GM13977 (cell line): ENCODE results near the gene SH3BP1.
"Not testable (repeated sequence)": the region's sequence is repeated elsewhere in the genome, so short reads cannot be mapped to it uniquely, and the experiment has no call there.

Experiments used
- DNase-seq: peaks from one replicate; pipeline ENCODE4 v3.0.0; 2012; ENCODE audit warnings: low spot score
- in situ Hi-C: fragments of 300-500 bp; cut with MboI; formaldehyde crosslinking; loops from one replicate; pipeline ENCODE4 v1.12.0; 2022; ENCODE audit warnings: low sequenced_read_pairs, low pct_unique_long_range_greater_than_20kb, mixed read lengths, inconsistent platforms; ENCODE audit not compliant: unreplicated experiment
- TF ChIP-seq, protein P1 (sequence below): IDR thresholded peaks from 2 replicates; pipeline ENCODE4 v1.5.1; 2012; ENCODE audit warnings: mild to moderate bottlenecking, control low read depth; ENCODE audit not compliant: insufficient read depth; ENCODE audit errors: extremely low read depth, missing control alignments

Gene SH3BP1, protein sequence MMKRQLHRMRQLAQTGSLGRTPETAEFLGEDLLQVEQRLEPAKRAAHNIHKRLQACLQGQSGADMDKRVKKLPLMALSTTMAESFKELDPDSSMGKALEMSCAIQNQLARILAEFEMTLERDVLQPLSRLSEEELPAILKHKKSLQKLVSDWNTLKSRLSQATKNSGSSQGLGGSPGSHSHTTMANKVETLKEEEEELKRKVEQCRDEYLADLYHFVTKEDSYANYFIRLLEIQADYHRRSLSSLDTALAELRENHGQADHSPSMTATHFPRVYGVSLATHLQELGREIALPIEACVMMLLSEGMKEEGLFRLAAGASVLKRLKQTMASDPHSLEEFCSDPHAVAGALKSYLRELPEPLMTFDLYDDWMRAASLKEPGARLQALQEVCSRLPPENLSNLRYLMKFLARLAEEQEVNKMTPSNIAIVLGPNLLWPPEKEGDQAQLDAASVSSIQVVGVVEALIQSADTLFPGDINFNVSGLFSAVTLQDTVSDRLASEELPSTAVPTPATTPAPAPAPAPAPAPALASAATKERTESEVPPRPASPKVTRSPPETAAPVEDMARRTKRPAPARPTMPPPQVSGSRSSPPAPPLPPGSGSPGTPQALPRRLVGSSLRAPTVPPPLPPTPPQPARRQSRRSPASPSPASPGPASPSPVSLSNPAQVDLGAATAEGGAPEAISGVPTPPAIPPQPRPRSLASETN

DNA sequence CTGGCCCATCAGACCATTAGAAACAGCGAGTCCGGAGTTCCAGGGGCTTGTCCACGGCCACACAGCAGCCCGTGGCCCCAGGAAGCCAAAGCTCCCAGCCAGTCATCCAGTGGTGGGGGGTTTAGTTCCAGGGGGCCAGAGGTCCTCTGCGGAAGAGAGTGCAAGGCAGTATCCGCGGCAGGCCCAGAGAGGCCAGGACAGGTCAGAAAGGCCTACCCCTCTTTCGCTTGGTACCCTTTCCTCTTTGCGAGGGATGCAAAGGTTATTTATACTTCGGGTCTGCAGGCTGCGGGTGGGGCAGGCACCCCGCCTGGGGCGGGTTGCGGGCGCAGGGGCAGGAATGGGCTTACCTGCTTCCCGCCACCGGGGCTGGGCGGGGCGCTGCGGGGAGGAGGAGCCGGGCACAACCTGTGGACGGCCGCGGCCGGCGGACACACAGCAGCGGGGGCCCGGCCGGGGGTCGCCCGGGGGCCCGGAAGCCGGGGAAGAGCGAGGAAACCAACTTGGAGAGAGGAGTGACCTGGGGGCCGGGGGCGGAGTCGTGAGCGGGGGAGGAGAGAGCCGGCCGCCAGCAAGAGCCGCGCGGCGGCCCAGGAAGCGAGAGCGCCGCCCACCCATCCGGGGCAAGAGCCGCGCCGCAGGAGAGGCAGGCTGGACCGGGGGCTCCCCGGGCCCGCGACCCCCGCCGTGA, at the start of gene SH3BP1:
SH3BP1 (plus strand) TSS at position 600 of the 691 bp plus-strand sequence. CDS start 119 bp downstream, outside the sequence.
- peak; percentile 87 for DNase-seq
- in situ Hi-C loops: no loop called here
- TF ChIP-seq, protein P1, sequence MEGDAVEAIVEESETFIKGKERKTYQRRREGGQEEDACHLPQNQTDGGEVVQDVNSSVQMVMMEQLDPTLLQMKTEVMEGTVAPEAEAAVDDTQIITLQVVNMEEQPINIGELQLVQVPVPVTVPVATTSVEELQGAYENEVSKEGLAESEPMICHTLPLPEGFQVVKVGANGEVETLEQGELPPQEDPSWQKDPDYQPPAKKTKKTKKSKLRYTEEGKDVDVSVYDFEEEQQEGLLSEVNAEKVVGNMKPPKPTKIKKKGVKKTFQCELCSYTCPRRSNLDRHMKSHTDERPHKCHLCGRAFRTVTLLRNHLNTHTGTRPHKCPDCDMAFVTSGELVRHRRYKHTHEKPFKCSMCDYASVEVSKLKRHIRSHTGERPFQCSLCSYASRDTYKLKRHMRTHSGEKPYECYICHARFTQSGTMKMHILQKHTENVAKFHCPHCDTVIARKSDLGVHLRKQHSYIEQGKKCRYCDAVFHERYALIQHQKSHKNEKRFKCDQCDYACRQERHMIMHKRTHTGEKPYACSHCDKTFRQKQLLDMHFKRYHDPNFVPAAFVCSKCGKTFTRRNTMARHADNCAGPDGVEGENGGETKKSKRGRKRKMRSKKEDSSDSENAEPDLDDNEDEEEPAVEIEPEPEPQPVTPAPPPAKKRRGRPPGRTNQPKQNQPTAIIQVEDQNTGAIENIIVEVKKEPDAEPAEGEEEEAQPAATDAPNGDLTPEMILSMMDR: peak; percentile 6

DNA sequence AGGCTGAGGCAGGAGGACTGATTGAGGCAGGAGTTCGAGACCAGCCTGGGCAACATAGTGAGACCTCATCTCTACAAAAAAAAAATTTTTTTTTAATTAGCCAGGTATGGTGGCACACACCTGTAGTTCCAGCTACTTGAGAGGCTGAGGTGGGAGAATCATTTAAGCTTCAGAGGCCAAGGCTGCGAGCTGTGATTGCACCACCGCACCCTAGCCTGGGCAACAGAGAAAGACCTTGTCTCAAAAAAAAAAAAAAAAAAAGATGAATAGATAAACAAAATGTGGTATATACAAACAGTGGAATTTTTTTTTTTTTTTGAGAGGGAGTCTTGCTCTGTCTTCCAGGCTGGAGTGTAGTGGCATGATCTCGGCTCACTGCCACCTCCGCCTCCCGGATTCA, 48.4 kb upstream of the SH3BP1 start:
- DNase-seq, in situ Hi-C loops: not testable (repeated sequence)

DNA sequence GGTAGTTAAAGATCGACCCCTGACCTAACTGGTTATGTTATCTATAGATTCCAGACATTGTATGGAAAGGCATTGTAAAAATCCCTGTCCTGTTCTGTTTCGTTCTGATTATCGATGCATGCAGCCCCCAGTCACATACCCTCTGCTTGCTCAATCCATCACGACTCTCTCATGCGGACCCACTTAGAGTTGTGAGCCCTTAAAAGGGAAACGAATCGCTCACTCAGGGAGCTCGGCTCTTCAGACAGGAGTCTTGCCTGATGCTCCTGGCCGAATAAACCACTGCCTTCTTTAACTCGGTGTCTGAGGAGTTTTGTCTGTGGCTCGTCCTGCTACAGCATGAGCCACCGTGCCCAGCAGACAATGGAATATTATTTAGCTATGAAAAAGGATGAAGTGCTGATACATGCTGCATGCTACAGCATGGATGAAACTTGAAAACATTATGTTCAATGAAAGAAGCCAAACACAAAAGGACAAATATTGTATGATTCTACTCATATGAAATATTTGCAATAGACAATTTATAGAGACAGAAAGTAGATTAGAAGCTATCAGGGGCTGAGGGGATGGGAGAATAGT, 47.6 kb upstream of the SH3BP1 start:
- in situ Hi-C loops: no loop called here
- DNase-seq: no peak
- TF ChIP-seq, protein P1: no peak

DNA sequence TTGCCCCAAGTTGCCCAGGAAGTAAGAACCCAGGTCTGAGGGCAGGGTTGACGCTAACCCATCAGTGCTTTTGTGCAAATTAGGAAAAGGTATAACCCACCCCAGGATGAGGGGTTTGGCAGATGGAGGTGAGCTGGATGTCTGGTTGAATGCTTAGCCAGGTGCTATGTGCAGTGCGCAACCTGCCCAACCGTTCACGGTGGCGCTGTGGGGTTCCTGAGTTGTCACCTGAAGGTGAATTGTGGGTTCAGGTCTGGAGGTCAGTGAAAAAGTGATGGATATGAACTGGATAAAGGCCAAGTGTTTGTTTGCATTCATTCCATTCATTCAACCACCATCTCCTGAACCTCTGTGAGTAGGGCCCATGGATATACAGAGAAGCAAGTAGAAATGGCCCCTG, 45.2 kb upstream of the SH3BP1 start:
- in situ Hi-C loops: no loop called here
- no peak for DNase-seq

DNA sequence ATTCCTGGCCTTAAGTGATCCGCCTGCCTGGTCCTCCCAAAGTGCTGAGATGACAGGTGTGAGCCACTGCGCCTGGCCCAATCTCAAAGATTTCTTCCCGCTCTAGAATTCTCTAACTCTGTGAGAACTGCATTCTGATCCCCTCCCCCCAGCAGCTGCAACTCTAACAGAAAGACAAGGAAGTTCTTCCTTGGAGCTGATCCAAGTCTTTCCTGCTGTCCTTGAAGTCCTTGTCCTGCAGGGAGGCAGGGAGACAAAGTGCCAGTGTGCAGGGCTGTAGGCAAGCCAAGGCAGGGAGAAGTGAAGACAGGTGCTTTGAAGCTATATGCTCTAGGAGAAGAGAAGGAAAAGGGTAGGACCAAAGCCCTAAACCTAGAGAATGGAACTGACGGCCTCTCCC, 40.3 kb upstream of the SH3BP1 start:
- in situ Hi-C loops: no loop called here
- no peak for DNase-seq
- TF ChIP-seq, protein P1: no peak

More for the DNA sequence above, 45.2 kb upstream of the SH3BP1 start:
- TF ChIP-seq, protein P1: no peak

DNA sequence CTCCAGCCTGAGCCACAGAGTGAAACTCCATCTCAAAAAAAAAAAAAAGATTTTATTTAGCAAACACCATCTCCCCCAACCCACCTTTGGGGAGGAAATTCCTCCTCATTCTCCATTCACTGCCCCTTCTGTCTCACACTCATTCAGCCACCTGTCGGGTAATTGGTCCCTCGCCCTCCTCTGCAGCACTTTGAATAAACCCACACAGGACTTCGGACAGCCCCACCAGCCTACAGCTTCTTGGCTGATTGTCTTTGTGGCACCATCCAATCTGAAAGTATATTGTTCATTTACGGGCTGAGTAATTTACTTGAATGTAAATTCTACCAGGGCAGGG, 38.3 kb upstream of the SH3BP1 start:
- DNase-seq: no peak
- TF ChIP-seq, protein P1: no peak
- in situ Hi-C loops: no loop called here
